Effector memory CD4-positive, alpha-beta T cell (primary cell): ENCODE measurements around the gene HRK.

Experiments
- DNase-seq, 3 donors: peaks; one replicate each; pipeline ENCODE4 v3.0.0-alpha.2; 2020
- H3K27ac ChIP-seq: 2 replicates; pipeline ENCODE4 v1.7.0; 2013; ENCODE audit warnings: mild to moderate bottlenecking, low read length, moderate library complexity; ENCODE audit not compliant: insufficient read depth, poor library complexity, severe bottlenecking
- H3K27me3 ChIP-seq: replicated peaks from 2 replicates; pipeline ENCODE4 v1.7.0; 2013; ENCODE audit warnings: mild to moderate bottlenecking, low read length; ENCODE audit not compliant: insufficient read depth, control insufficient read depth, poor library complexity, severe bottlenecking
- H3K36me3 ChIP-seq: 2 replicates; pipeline ENCODE4 v1.7.0; 2013; ENCODE audit warnings: mild to moderate bottlenecking, low read length, moderate library complexity; ENCODE audit not compliant: control insufficient read depth, insufficient read depth
- H3K4me1 ChIP-seq: 2 replicates; pipeline ENCODE4 v1.7.0; 2013; ENCODE audit warnings: low read length, mild to moderate bottlenecking; ENCODE audit not compliant: control insufficient read depth, insufficient read depth, poor library complexity, severe bottlenecking
- H3K4me3 ChIP-seq: 2 replicates; pipeline ENCODE4 v1.7.0; 2013; ENCODE audit warnings: low read length, low read depth, mild to moderate bottlenecking; ENCODE audit not compliant: insufficient read depth, poor library complexity, severe bottlenecking
- H3K9me3 ChIP-seq: 2 replicates; pipeline ENCODE4 v1.7.0; 2013; ENCODE audit warnings: mild to moderate bottlenecking, low read length, moderate library complexity; ENCODE audit not compliant: control insufficient read depth

The HRK gene

DNA sequence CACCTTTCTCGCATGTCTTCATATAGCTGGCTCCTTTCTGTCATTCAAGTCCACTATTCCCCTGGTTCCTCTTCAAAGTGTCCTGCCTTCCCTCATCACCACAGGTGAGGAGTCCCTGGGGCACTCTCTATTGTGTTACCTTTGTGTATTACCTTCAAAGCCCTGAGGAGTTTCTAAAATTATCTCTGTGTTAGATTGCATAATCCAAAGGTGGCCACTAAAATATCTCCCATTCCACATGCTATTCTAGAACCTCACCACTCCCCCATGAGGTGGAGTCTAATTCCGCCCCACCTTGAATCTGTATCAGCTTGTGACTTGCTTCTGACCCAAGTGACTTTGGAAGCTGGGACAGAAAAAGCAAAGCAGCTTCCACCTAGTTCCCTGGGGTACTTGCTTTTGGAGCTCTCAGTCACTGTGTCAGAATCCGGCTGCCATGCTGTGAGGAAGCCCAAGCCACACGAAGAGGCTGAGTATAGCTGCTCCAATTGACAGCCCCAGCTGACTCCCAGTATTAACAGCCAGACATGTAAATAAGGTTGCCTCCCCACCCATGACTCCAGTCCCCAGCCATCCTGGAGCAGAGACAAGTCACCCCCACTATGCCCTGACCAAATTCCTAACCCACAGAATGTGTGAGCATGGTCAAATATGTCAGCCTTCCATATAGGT lies 6.8 kb downstream of the HRK start:
- H3K27ac ChIP-seq: no peak overlapping the region
- H3K9me3 ChIP-seq: no peaks in the 10 kb centered on the region
- no peak for DNase-seq
- peaks cover 13% of the 10 kb centered on the region for H3K4me1 ChIP-seq
- no peaks in the 10 kb centered on the region for H3K36me3 ChIP-seq
- peaks cover 22% of the 10 kb centered on the region for H3K27me3 ChIP-seq
- H3K4me3 ChIP-seq: no peak overlapping the region

- Histone ChIP-seq H3K27me3 (peaks cover 5% of the 10 kb centered on the region), H3K9me3 (no peaks in the 10 kb centered on the region), H3K4me3 (no peak overlapping the region), H3K4me1 (no peaks in the 10 kb centered on the region), H3K36me3 (no peaks in the 10 kb centered on the region), H3K27ac (no peak overlapping the region)
- no peak for DNase-seq
Observed at GRCh38 chr12:116870306-116870705, 10.9 kb downstream of the HRK start.

DNA sequence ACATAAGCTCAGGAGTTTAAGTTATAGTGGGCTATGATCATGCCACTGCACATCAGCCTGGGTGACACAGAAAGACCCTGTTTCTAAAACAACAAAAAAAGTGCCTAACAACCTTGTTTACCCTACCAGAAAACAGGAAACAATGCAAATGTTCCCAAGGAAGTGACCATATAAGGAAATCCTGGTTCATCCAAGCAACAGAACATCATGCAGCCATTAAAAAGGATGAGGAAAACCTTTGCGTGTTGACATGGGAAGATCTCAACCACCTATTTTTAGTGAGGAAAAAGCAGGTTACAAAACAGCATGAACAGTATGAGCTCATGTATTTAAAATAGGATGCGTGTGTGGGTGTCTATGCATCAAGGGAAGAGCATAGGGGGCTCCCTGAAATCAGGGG lies 13.7 kb downstream of the HRK start:
- DNase-seq: no peak
- Histone ChIP-seq H3K4me3 (no peak overlapping the region), H3K27ac (no peak overlapping the region), H3K36me3 (no peaks in the 10 kb centered on the region), H3K9me3 (no peaks in the 10 kb centered on the region), H3K4me1 (no peaks in the 10 kb centered on the region), H3K27me3 (no peaks in the 10 kb centered on the region)

GRCh38 chr12:116864371-116865160 lies 16.7 kb downstream of the HRK start:
- no peaks in the 10 kb centered on the region for H3K9me3 ChIP-seq
- no peak overlapping the region for H3K27ac ChIP-seq
- no peaks in the 10 kb centered on the region for H3K36me3 ChIP-seq
- H3K4me3 ChIP-seq: no peak overlapping the region
- no peaks in the 10 kb centered on the region for H3K27me3 ChIP-seq
- no peak for DNase-seq
- H3K4me1 ChIP-seq: peaks cover 4% of the 10 kb centered on the region

- no peak for DNase-seq
- Histone ChIP-seq H3K36me3 (no peaks in the 10 kb centered on the region), H3K27ac (no peak overlapping the region), H3K27me3 (no peaks in the 10 kb centered on the region), H3K9me3 (no peaks in the 10 kb centered on the region), H3K4me3 (no peak overlapping the region), H3K4me1 (peaks cover 4% of the 10 kb centered on the region)
Observed at GRCh38 chr12:116863275-116863767, 17.9 kb downstream of the HRK start.

- DNase-seq: no peak
- Histone ChIP-seq H3K27me3 (no peaks in the 10 kb centered on the region), H3K9me3 (no peaks in the 10 kb centered on the region), H3K4me1 (peaks cover 4% of the 10 kb centered on the region), H3K36me3 (no peaks in the 10 kb centered on the region), H3K27ac (no peak overlapping the region), H3K4me3 (no peak overlapping the region)
Observed at GRCh38 chr12:116862167-116862566, 19.1 kb downstream of the HRK start.

- DNase-seq: no peak
Observed at GRCh38 chr12:116861320-116861719, 19.9 kb downstream of the HRK start.

GRCh38 chr12:116860263-116860662 lies 21.0 kb downstream of the HRK start:
- Histone ChIP-seq H3K4me1 (peaks cover 4% of the 10 kb centered on the region), H3K27ac (no peak overlapping the region), H3K27me3 (no peaks in the 10 kb centered on the region), H3K9me3 (no peaks in the 10 kb centered on the region), H3K36me3 (no peaks in the 10 kb centered on the region), H3K4me3 (no peak overlapping the region)
- no peak for DNase-seq

More at GRCh38 chr12:116861320-116861719, 19.9 kb downstream of the HRK start:
- Histone ChIP-seq H3K4me1 (peaks cover 4% of the 10 kb centered on the region), H3K27ac (no peak overlapping the region), H3K27me3 (no peaks in the 10 kb centered on the region), H3K9me3 (no peaks in the 10 kb centered on the region), H3K36me3 (no peaks in the 10 kb centered on the region), H3K4me3 (no peak overlapping the region)

DNA sequence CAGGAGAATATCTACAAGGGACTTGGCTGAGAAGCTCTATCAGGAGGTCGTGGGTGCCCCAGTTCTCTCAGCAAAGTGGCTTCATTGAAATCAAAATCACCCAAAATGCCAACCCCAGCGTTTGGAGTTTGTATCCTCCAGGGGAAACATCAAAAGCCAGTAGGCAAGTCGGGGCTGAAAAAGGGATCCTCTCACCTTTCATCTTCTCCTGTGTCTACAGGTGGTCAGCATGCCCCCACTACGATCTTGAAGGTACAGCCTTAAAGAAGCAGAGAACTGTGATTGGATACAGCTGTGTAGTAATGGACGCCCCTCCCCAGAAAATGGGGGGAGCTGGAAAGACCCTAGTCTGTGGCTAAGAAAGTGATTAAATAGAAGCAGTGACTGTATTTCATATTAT lies 22.2 kb downstream of the HRK start:
- H3K36me3 ChIP-seq: no peaks in the 10 kb centered on the region
- H3K4me1 ChIP-seq: peaks cover 4% of the 10 kb centered on the region
- no peaks in the 10 kb centered on the region for H3K27me3 ChIP-seq
- H3K4me3 ChIP-seq: no peak overlapping the region
- no peaks in the 10 kb centered on the region for H3K9me3 ChIP-seq
- DNase-seq: no peak
- H3K27ac ChIP-seq: no peak overlapping the region

- H3K27ac ChIP-seq: no peak overlapping the region
Observed at GRCh38 chr12:116856729-116857128, 24.5 kb downstream of the HRK start.

More at GRCh38 chr12:116856729-116857128, 24.5 kb downstream of the HRK start:
- no peak overlapping the region for H3K4me3 ChIP-seq
- no peaks in the 10 kb centered on the region for H3K27me3 ChIP-seq
- no peak for DNase-seq
- no peaks in the 10 kb centered on the region for H3K36me3 ChIP-seq
- peaks cover 3% of the 10 kb centered on the region for H3K4me1 ChIP-seq
- H3K9me3 ChIP-seq: no peaks in the 10 kb centered on the region
